Hepatocyte (in vitro differentiated cells): ENCODE measurements around the gene CLEC18A. TPM values are rescaled to one million over a fixed set of nuclear protein-coding genes. Genes with fewer than 3 reads are reported as not detected.

Experiments used
- DNase-seq: peaks from one replicate; pipeline ENCODE4 v3.0.0-alpha.2; 2016; ENCODE audit warnings: low spot score
- H2AFZ ChIP-seq: fragments of 200-600 bp; sonication (generic); 2 replicates; pipeline ENCODE4 v1.6.0; 2016; ENCODE audit warnings: antibody characterized with exemption, mild to moderate bottlenecking
- H3K27ac ChIP-seq: fragments of 200-600 bp; sonication (generic); 2 replicates; pipeline ENCODE4 v1.5.1; 2016; ENCODE audit warnings: mild to moderate bottlenecking
- H3K27me3 ChIP-seq: fragments of 200-600 bp; sonication (generic); 2 replicates; pipeline ENCODE4 v1.6.1; 2016
- H3K36me3 ChIP-seq: fragments of 200-600 bp; sonication (generic); replicated peaks from 2 replicates; pipeline ENCODE4 v1.5.1; 2016; ENCODE audit warnings: low read depth; ENCODE audit not compliant: insufficient read depth
- H3K4me1 ChIP-seq: fragments of 200-600 bp; sonication (generic); 2 replicates; pipeline ENCODE4 v1.5.1; 2016; ENCODE audit warnings: mild to moderate bottlenecking, moderate library complexity; ENCODE audit not compliant: insufficient read depth
- H3K4me2 ChIP-seq: fragments of 200-600 bp; sonication (generic); 2 replicates; pipeline ENCODE4 v1.6.0; 2016
- H3K4me3 ChIP-seq: fragments of 200-600 bp; sonication (generic); 2 replicates; pipeline ENCODE4 v1.5.1; 2016; ENCODE audit warnings: mild to moderate bottlenecking
- H3K79me2 ChIP-seq: fragments of 200-600 bp; sonication (generic); 2 replicates; pipeline ENCODE4 v1.6.0; 2017; ENCODE audit warnings: mild to moderate bottlenecking
- H3K9me2 ChIP-seq: fragments of 200-600 bp; sonication (generic); replicated peaks from 2 replicates; pipeline ENCODE4 v1.6.0; 2017; ENCODE audit warnings: mild to moderate bottlenecking; ENCODE audit not compliant: insufficient read depth
- H3K9me3 ChIP-seq: fragments of 200-600 bp; sonication (generic); 2 replicates; pipeline ENCODE4 v1.5.1; 2016; ENCODE audit warnings: low read depth, mild to moderate bottlenecking
- H4K20me1 ChIP-seq: fragments of 200-600 bp; sonication (generic); 2 replicates; pipeline ENCODE4 v1.6.0; 2016; ENCODE audit warnings: mild to moderate bottlenecking; ENCODE audit not compliant: insufficient read depth, poor library complexity, severe bottlenecking
- EZH2 ChIP-seq: fragments of 200-600 bp; sonication (generic); IDR thresholded peaks from 2 replicates; pipeline ENCODE4 v1.6.1; 2016; ENCODE audit warnings: antibody characterized with exemption, mild to moderate bottlenecking, borderline replicate concordance
- EZH2phosphoT487 ChIP-seq: fragments of 200-600 bp; sonication (generic); IDR thresholded peaks from one replicate; pipeline ENCODE4 v1.6.1; 2018; ENCODE audit warnings: antibody characterized with exemption, mild to moderate bottlenecking, low read depth, moderate library complexity; ENCODE audit not compliant: unreplicated experiment, severe bottlenecking
- WGBS: methylation state at CpG from one replicate; pipeline ENCODE4 v1.1.6; 2016; ENCODE audit warnings: low lambda C conversion rate; ENCODE audit errors: missing lambda C conversion rate; 5-methylcytosine and 5-hydroxymethylcytosine counted together
- polyA plus RNA-seq: library from polyadenylated mRNA; unstranded; fragments of >200 nt; fragmentation: Nextera tagmentation; extraction: Ambion mirVana; gene quantifications from 2 replicates; pipeline ENCODE4 v1.2.1, GENCODE V29; 2016
- total RNA-seq: library from RNA; depleted of rRNA; stranded (reverse); fragments of >200 nt; gene quantifications from 2 replicates; pipeline ENCODE4 v1.2.3, GENCODE V29; 2014
- TF ChIP-seq, protein P1 (sequence below): fragments of 200-600 bp; sonication (generic); IDR thresholded peaks from 2 replicates; pipeline ENCODE4 v1.5.1; 2016; ENCODE audit warnings: antibody characterized with exemption, mild to moderate bottlenecking; ENCODE audit not compliant: poor library complexity

CLEC18A gene
- total and polyA plus RNA-seq, 2 experiments from 2014 or later = 0.37 to 1.9 TPM

DNA sequence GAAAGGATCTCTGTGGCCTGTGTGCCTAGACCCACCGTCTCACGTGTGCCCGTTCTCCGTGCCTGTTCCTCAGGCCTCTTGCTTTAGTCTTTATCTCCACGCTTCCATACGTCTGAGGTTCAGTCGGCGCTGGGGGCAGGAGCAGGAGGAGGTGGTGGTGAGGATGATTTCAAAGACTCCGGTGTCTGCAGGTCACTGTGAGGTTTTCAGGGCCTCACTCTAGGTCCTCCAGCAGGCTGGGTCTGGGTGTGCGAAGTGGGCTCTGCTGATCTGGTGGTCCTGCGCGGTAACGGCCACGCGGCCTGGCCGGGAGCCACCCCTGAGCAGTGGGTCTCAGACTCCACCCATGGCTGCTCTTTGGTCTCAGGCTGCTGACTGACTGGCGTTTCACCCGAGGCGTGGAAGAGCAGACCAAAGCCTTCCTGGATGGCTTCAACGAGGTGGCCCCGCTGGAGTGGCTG lies 14.4 kb upstream of the CLEC18A start:
- Histone ChIP-seq H3K27ac (no peak overlapping the region), H3K9me3 (no peaks in the 10 kb centered on the region), H3K9me2 (no peaks in the 10 kb centered on the region), H3K4me2 (no peak overlapping the region), H3K79me2 (no peaks in the 10 kb centered on the region), H3K4me1 (no peaks in the 10 kb centered on the region), H4K20me1 (no peaks in the 10 kb centered on the region), H3K36me3 (no peaks in the 10 kb centered on the region), H3K4me3 (no peak overlapping the region), H3K27me3 (no peaks in the 10 kb centered on the region), H2AFZ (no peak overlapping the region)
- 95% methylated on average over 21 of the region's 21 CpGs for WGBS
- DNase-seq = no peak
- TF ChIP-seq, protein P1, sequence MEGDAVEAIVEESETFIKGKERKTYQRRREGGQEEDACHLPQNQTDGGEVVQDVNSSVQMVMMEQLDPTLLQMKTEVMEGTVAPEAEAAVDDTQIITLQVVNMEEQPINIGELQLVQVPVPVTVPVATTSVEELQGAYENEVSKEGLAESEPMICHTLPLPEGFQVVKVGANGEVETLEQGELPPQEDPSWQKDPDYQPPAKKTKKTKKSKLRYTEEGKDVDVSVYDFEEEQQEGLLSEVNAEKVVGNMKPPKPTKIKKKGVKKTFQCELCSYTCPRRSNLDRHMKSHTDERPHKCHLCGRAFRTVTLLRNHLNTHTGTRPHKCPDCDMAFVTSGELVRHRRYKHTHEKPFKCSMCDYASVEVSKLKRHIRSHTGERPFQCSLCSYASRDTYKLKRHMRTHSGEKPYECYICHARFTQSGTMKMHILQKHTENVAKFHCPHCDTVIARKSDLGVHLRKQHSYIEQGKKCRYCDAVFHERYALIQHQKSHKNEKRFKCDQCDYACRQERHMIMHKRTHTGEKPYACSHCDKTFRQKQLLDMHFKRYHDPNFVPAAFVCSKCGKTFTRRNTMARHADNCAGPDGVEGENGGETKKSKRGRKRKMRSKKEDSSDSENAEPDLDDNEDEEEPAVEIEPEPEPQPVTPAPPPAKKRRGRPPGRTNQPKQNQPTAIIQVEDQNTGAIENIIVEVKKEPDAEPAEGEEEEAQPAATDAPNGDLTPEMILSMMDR = no peak
- TF ChIP-seq EZH2phosphoT487 (no peak), EZH2 (no peak)

DNA sequence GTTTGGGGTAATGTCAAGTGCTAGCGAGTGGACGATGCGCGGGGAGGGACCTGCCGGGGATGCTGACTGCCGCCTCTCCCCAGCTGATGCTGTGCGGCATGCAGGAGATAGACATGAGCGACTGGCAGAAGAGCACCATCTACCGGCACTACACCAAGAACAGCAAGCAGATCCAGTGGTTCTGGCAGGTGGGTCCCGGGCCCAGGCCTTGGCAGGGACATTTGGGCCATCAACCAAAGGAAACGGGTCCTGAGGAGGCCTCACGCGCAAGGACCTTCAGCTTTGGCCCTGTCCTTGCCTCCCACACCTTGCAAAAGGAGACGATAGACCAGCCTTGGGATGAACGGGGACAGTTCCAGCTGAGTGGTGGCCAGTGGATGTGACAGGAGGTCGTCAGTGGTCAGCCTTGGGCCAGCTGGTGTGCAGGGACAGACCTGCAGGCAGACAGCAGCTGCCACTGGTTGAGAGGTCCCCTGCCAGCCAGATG lies 13.6 kb upstream of the CLEC18A start:
- Histone ChIP-seq H3K4me2 (no peak overlapping the region), H3K79me2 (no peaks in the 10 kb centered on the region), H3K9me2 (no peaks in the 10 kb centered on the region), H3K4me3 (no peak overlapping the region), H4K20me1 (no peaks in the 10 kb centered on the region), H3K36me3 (no peaks in the 10 kb centered on the region), H3K27me3 (no peaks in the 10 kb centered on the region), H3K9me3 (no peaks in the 10 kb centered on the region), H3K27ac (no peak overlapping the region), H3K4me1 (no peaks in the 10 kb centered on the region), H2AFZ (no peak overlapping the region)
- 83% methylated on average over 16 of the region's 16 CpGs for WGBS
- peak; percentile 15 for DNase-seq
- TF ChIP-seq, protein P1 = peak; percentile 30
- no peak for TF ChIP-seq EZH2

DNA sequence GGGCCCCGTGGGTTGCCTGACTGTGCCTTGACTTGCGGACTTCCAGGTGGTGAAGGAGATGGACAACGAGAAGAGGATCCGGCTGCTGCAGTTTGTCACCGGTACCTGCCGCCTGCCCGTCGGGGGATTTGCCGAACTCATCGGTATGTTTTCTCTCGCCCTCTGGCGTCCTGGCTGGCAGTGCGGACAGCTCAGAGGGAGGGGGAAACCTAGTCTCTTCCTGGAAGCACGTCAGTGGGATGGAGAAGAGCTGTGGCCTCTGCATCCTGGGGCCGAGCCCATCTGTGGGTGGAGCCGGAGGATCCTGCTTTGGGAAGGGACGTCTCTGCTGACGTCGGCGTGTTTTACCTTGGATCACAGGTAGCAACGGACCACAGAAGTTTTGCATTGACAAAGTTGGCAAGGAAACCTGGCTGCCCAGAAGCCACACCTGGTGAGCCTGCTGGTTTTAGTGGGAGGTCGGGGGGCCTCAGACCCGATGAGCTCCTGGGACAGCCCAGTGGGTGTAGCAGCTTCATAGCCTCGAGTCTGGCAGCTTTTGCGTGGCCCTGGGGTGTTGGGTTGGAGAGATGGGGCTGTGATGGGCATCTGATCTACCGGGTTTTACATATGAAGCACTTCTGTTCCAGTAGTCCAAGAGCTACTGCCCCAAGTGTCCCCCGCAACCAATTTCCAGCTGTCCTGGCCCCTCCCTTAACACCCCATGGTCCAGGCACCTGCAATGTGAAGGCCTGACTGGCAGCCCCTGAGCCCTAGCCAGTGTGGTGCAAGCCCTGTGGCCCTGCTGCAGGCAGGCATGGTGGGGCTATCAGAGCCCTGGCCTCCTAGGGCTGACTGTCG lies 11.9 kb upstream of the CLEC18A start:
- no peaks in the 10 kb centered on the region for H3K36me3 ChIP-seq
- no peak for TF ChIP-seq EZH2phosphoT487
- TF ChIP-seq, protein P1 = no peak
- TF ChIP-seq EZH2 = no peak

More for the DNA sequence above, 11.9 kb upstream of the CLEC18A start:
- no peak overlapping the region for H3K4me3 ChIP-seq
- H3K79me2 ChIP-seq = no peaks in the 10 kb centered on the region
- no peaks in the 10 kb centered on the region for H3K27me3 ChIP-seq
- no peaks in the 10 kb centered on the region for H3K9me3 ChIP-seq
- no peak overlapping the region for H3K4me2 ChIP-seq
- no peaks in the 10 kb centered on the region for H4K20me1 ChIP-seq
- H3K27ac ChIP-seq = no peak overlapping the region
- no peak overlapping the region for H2AFZ ChIP-seq
- 94% methylated on average over 28 of the region's 28 CpGs for WGBS
- H3K4me1 ChIP-seq = peaks cover 4% of the 10 kb centered on the region
- H3K9me2 ChIP-seq = no peaks in the 10 kb centered on the region
- no peak for DNase-seq
